H9 (cell line): ENCODE results near the gene MTCH1. TPM values are rescaled to one million over a fixed set of nuclear protein-coding genes. Genes with fewer than 3 reads are reported as not detected.

ENCODE experiments used
- DNase-seq: peaks from one replicate; pipeline ENCODE4 v3.0.0-alpha.2; 2017
- H2AFZ ChIP-seq: one replicate; pipeline ENCODE4 v1.6.1; 2013; ENCODE audit warnings: mild to moderate bottlenecking, low read length, control low read depth, moderate library complexity
- H2AK5ac ChIP-seq: 2 replicates; pipeline ENCODE4 v1.6.1; 2013; ENCODE audit warnings: low read length, control low read depth, mixed read lengths; ENCODE audit not compliant: insufficient read length
- H2BK120ac ChIP-seq: one replicate; pipeline ENCODE4 v1.6.1; 2013; ENCODE audit warnings: low read depth, mild to moderate bottlenecking, low read length, control low read depth, inconsistent platforms; ENCODE audit not compliant: poor library complexity, severe bottlenecking
- H2BK12ac ChIP-seq: 2 replicates; pipeline ENCODE4 v1.6.1; 2013; ENCODE audit warnings: low read length, control low read depth, mixed read lengths, low read depth; ENCODE audit not compliant: insufficient read length
- H2BK15ac ChIP-seq: 2 replicates; pipeline ENCODE4 v1.6.1; 2013; ENCODE audit warnings: low read depth, low read length, control low read depth
- H2BK20ac ChIP-seq: one replicate; pipeline ENCODE4 v1.6.1; 2013; ENCODE audit warnings: low read depth, mild to moderate bottlenecking, low read length, control low read depth, inconsistent platforms; ENCODE audit not compliant: poor library complexity, severe bottlenecking
- H2BK5ac ChIP-seq: 2 replicates; pipeline ENCODE4 v1.6.1; 2013; ENCODE audit warnings: low read length, control low read depth, mixed read lengths; ENCODE audit not compliant: insufficient read length
- H3K14ac ChIP-seq: 2 replicates; pipeline ENCODE4 v1.6.1; 2013; ENCODE audit warnings: low read length, control low read depth; ENCODE audit not compliant: insufficient read depth
- H3K18ac ChIP-seq: 2 replicates; pipeline ENCODE4 v1.6.1; 2013; ENCODE audit warnings: low read depth, mild to moderate bottlenecking, mixed read lengths, low read length, control low read depth; ENCODE audit not compliant: insufficient read length
- H3K23ac ChIP-seq: 2 replicates; pipeline ENCODE4 v1.6.1; 2013; ENCODE audit warnings: low read length, control low read depth, mixed read lengths, low read depth; ENCODE audit not compliant: insufficient read length
- H3K23me2 ChIP-seq: 2 replicates; pipeline ENCODE4 v1.6.1; 2013; ENCODE audit warnings: low read depth, mild to moderate bottlenecking, mixed read lengths, low read length, control low read depth; ENCODE audit not compliant: insufficient read length, poor library complexity, severe bottlenecking
- H3K27ac ChIP-seq: 2 replicates; pipeline ENCODE4 v1.5.1; 2013; ENCODE audit warnings: low read length, control low read depth, mixed read lengths, low read depth; ENCODE audit not compliant: insufficient read length
- H3K27me3 ChIP-seq: 2 replicates; pipeline ENCODE4 v1.6.1; 2013; ENCODE audit warnings: low read length, control low read depth, inconsistent platforms; ENCODE audit not compliant: insufficient read depth
- H3K4ac ChIP-seq: 2 replicates; pipeline ENCODE4 v1.6.1; 2013; ENCODE audit warnings: low read depth, mild to moderate bottlenecking, control low read depth, inconsistent platforms, low read length, moderate library complexity
- H3K4me1 ChIP-seq: 2 replicates; pipeline ENCODE4 v1.6.1; 2013; ENCODE audit warnings: low read length, control low read depth, inconsistent platforms; ENCODE audit not compliant: insufficient read depth
- H3K4me2 ChIP-seq: 2 replicates; pipeline ENCODE4 v1.6.1; 2013; ENCODE audit warnings: low read length, control low read depth, mixed read lengths; ENCODE audit not compliant: insufficient read length, insufficient read depth
- H3K56ac ChIP-seq: 2 replicates; pipeline ENCODE4 v1.6.1; 2013; ENCODE audit warnings: low read depth, mild to moderate bottlenecking, mixed read lengths, low read length, control low read depth; ENCODE audit not compliant: insufficient read length
- H3K79me1 ChIP-seq: 2 replicates; pipeline ENCODE4 v1.6.1; 2013; ENCODE audit warnings: low read depth, mild to moderate bottlenecking, moderate library complexity, low read length, control low read depth, inconsistent platforms; ENCODE audit not compliant: insufficient read depth, poor library complexity, severe bottlenecking
- H3K79me2 ChIP-seq: 2 replicates; pipeline ENCODE4 v1.6.1; 2013; ENCODE audit warnings: low read length, control low read depth, inconsistent platforms; ENCODE audit not compliant: insufficient read depth
- H3K9ac ChIP-seq: 2 replicates; pipeline ENCODE4 v1.6.1; 2013; ENCODE audit warnings: low read length, control low read depth, mixed read lengths; ENCODE audit not compliant: insufficient read length; ENCODE audit errors: extremely low read depth
- H3K9me3 ChIP-seq: one replicate; pipeline ENCODE4 v1.6.1; 2013; ENCODE audit warnings: low read depth, low read length, inconsistent platforms; ENCODE audit not compliant: control insufficient read depth
- H3T11ph ChIP-seq: one replicate; pipeline ENCODE4 v1.6.1; 2013; ENCODE audit warnings: mild to moderate bottlenecking, low read length, control low read depth, inconsistent platforms
- H4K20me1 ChIP-seq: one replicate; pipeline ENCODE4 v1.6.1; 2013; ENCODE audit not compliant: control insufficient read depth, insufficient read length, insufficient read depth
- H4K5ac ChIP-seq: 2 replicates; pipeline ENCODE4 v1.6.1; 2013; ENCODE audit warnings: low read depth, mild to moderate bottlenecking, mixed read lengths, low read length, control low read depth; ENCODE audit not compliant: insufficient read length
- H4K8ac ChIP-seq: replicated peaks from 2 replicates; pipeline ENCODE4 v1.6.1; 2013; ENCODE audit warnings: low read length, control low read depth, mixed read lengths, low read depth; ENCODE audit not compliant: insufficient read length
- H4K91ac ChIP-seq: 2 replicates; pipeline ENCODE4 v1.6.1; 2013; ENCODE audit warnings: low read depth, mild to moderate bottlenecking, moderate library complexity, mixed read lengths, low read length, control low read depth; ENCODE audit not compliant: insufficient read length
- H3K27ac Mint-ChIP-seq, 3 experiments: 2 replicates in 2 of 3; 3 replicates in 1 of 3; pipeline ENCODE4 v1.8.0; 2020 to 2021; ENCODE audit warnings: mixed read lengths in 3 of 3, mild to moderate bottlenecking in 1 of 3, moderate library complexity in 1 of 3
- H3K27me3 Mint-ChIP-seq: 2 replicates; pipeline ENCODE4 v1.8.0; 2021; ENCODE audit warnings: low read depth, mild to moderate bottlenecking, moderate library complexity, mixed read lengths
- H3K36me3 Mint-ChIP-seq, 3 experiments: 2 replicates in 2 of 3; 3 replicates in 1 of 3; pipeline ENCODE4 v1.8.0; 2020 to 2021; ENCODE audit warnings: low read depth in 3 of 3, mixed read lengths in 3 of 3; ENCODE audit not compliant: insufficient read depth in 1 of 3
- H3K4me1 Mint-ChIP-seq, 2 experiments: 2 replicates each; pipeline ENCODE4 v1.8.0; 2020; ENCODE audit warnings: mixed read lengths in 2 of 2
- H3K4me3 Mint-ChIP-seq, 2 experiments: 2 replicates in 1 of 2; 3 replicates in 1 of 2; pipeline ENCODE4 v1.8.0; 2020 to 2021; ENCODE audit warnings: mild to moderate bottlenecking in 2 of 2, mixed read lengths in 2 of 2, moderate library complexity in 1 of 2
- H3K9me3 Mint-ChIP-seq, 2 experiments: 2 replicates in 1 of 2; 3 replicates in 1 of 2; pipeline ENCODE4 v1.8.0; 2020; ENCODE audit warnings: mild to moderate bottlenecking in 2 of 2, mixed read lengths in 2 of 2, moderate library complexity in 1 of 2
- CTCF ChIP-seq: fragments of 200-600 bp; sonication (generic); conservative IDR thresholded peaks from 3 replicates; pipeline ENCODE4 v1.8.0; 2021; ENCODE audit warnings: antibody characterized with exemption, mild to moderate bottlenecking
- WGBS: extraction: QIAGEN DNeasy Blood & Tissue Kit; methylation state at CpG from one replicate; pipeline ENCODE4 v1.1.7; 2013; ENCODE audit warnings: missing lambda C conversion rate, low lambda C conversion rate, mixed read lengths; ENCODE audit not compliant: insufficient read length; ENCODE audit errors: extremely low coverage; 5-methylcytosine and 5-hydroxymethylcytosine counted together
- total RNA-seq: library from RNA; stranded (reverse); gene quantifications from 2 replicates; pipeline ENCODE4 v1.2.1, GENCODE V29; 2021

MTCH1 gene
- total RNA-seq, 1 experiment from 2014 or later: 200 TPM

DNA sequence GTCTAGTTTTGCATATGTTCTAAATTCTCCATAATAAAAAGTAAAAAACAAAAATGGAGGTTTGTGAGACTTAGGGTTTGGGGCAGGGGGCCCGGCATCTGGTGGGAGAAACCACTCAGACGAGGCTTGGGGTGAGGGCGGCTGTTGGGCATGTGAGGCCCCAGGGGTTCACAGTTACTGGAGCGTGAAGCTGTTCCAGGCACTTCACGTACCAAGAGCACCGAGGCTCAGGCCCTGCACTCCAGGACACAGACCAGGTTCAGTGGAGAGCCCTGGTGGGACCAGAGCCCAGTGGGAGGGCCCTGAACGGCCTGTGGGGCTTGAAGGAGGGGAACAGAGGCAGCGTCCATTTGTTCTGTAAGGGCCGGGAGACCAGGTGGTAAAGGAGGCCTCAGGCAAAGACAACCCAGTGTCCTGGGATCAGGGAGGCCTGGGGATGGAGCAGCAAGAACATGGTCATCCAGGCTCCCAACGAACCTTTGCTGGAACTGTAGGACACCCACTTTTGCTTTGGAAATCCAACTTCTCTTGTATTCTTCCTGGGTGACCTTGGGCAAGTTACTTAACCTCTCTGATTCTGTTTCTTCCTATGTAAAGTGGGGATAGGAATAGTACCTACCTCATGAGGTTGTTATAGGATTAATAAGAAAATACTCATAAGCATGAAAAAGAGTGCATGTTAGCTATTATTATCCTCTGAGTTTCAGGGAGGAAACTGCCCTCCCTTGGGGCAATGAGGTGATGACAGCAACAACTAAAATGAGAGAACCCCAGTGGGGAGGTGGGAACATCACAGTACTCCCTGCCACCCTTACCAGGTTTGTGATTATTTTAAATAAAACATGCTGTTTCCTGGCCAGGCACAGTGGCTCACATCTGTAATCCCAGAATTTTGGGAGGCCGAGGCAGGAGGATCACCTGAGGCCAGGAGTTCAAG lies 18.3 kb upstream of the MTCH1 start:
- no peak overlapping the region for H3K4me3 Mint-ChIP-seq
- H3K4me1 ChIP-seq: no peaks in the 10 kb centered on the region
- no peak overlapping the region for H2AFZ ChIP-seq
- no peak overlapping the region for H2BK12ac ChIP-seq
- H3K9me3 Mint-ChIP-seq: no peaks in the 10 kb centered on the region; a peak in 1 of 5 replicates
- no peaks in the 10 kb centered on the region for H4K20me1 ChIP-seq
- H4K5ac ChIP-seq: no peak overlapping the region
- H3K23ac ChIP-seq: no peak overlapping the region
- H3K9me3 ChIP-seq: no peaks in the 10 kb centered on the region
- TF ChIP-seq CTCF: no peak
- no peak overlapping the region for H3K27ac ChIP-seq
- no peak overlapping the region for H2BK15ac ChIP-seq
- H3K18ac ChIP-seq: no peak overlapping the region
- peaks cover 6% of the 10 kb centered on the region; the same call in 1 of the 2 replicates for H3K27me3 Mint-ChIP-seq
- H2BK120ac ChIP-seq: no peak overlapping the region
- H2BK5ac ChIP-seq: no peak overlapping the region
- DNase-seq: no peak
- H3K36me3 Mint-ChIP-seq: no peaks in the 10 kb centered on the region
- no peaks in the 10 kb centered on the region for H3K79me1 ChIP-seq
- no peak overlapping the region; the same call in 1 of the 2 replicates for H3K14ac ChIP-seq
- no peak overlapping the region for H2BK20ac ChIP-seq
- no peak overlapping the region for H3K56ac ChIP-seq
- H3K79me2 ChIP-seq: no peaks in the 10 kb centered on the region
- H3K27ac Mint-ChIP-seq: no peak overlapping the region
- no peak overlapping the region for H4K91ac ChIP-seq
- WGBS: no CpG with 5 or more reads among the region's 11 CpGs
- no peak overlapping the region for H4K8ac ChIP-seq
- H3K4me1 Mint-ChIP-seq: peaks cover 0 to 3% of the 10 kb centered on the region in 2 experiments; a peak in 2 of 4 replicates
- no peak overlapping the region for H3T11ph ChIP-seq
- no peak overlapping the region for H3K4me2 ChIP-seq
- H3K27me3 ChIP-seq: no peaks in the 10 kb centered on the region
- no peaks in the 10 kb centered on the region for H3K23me2 ChIP-seq
- no peak overlapping the region for H3K9ac ChIP-seq
- no peak overlapping the region for H3K4ac ChIP-seq
- H2AK5ac ChIP-seq: no peak overlapping the region
